ENCODE measurements around the gene HOXC6. TPM values are rescaled to one million over a fixed set of nuclear protein-coding genes. Genes with fewer than 3 reads are reported as not detected.
A peak's percentile ranks its signal among the peaks of the same experiment; 100 is the strongest.

Gene HOXC6
- total RNA-seq, 1 experiment from 2014 or later, result 6.2 TPM

DNA sequence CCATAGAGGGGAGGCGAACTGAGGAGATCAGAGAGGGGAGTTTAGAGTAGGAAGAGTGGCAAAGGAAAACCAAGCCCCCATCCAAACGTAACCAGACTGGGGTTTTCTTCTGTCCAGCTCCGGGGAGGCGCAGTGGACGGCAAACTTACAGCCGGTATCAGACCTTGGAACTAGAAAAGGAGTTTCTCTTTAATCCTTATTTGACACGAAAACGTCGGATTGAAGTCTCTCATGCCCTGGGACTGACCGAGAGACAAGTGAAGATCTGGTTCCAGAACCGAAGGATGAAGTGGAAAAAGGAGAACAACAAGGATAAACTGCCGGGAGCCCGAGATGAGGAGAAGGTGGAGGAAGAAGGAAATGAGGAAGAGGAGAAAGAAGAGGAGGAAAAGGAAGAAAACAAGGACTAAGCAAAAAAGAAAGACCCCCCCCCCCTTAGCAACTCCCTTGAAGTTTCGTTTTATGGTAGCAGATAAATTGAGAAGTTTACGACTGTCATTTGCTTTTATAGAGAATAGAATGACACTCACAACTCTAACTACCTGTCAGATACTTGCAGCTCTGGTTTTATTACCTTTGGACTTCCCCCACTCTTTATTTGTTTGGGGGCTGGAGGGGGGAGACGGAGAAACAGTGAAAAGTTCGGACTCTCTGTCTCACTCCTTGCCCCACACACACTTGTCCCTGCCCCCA lies 17.1 kb upstream of the HOXC6 start:
- no peaks in the 10 kb centered on the region for H3K27me3 ChIP-seq (replicated peaks)
- no peaks in the 10 kb centered on the region for H3K36me3 ChIP-seq
- no peaks in the 10 kb centered on the region for H3K9me3 ChIP-seq (replicated peaks)
- peak in 1 of 2 experiments; percentile 38 for DNase-seq (ENCODE audit: low read depth in 1 of 2, low spot score in 2 of 2)
- H3K27ac ChIP-seq, result peak overlapping the region; percentile 54
- peak overlapping the region; percentile 37 for H3K4me3 ChIP-seq
- H3K4me1 ChIP-seq (replicated peaks), result peaks cover 66% of the 10 kb centered on the region

DNA sequence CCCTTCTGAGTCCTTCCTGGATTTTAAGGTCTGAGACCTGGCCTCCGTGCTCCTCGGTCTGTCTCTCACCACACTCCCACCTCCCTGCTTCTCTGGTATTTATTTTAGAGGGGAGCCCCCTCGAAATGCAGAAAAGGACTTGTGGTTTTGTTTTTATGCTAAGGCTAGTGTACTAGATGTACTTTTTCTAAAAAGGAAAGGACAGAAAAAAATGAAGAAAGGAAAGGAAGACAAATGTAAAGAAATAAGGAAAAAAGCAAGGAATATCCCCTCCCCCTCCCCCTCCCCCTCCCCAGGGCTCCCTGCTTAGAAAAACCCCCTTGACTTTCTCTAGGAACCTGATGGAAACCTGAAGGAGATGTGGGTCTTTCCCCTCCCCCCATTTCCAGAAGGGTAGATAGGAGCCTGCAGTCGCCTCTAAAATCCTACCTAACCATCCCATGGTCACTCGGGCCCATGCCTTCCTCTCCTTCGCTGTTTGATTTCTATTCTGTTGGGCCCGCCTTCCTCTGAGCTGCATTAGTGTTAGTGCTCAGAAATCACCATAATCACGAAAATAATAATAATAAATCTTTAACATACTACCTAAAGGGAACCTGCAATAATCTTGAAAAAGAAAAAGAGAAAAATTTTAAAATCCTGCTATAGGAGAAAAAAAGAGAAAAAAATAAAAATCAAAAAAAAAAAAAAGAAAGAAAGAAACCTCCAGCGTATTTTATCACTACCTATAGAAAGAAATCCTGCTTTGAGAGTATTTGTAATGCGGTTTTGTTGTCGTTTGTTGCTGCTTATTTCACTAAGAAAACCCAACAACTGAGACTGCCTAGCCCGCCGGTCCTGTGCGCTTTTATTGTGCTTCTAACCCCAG lies 16.3 kb upstream of the HOXC6 start:
- Histone ChIP-seq H3K27me3 (replicated peaks) (no peaks in the 10 kb centered on the region), H3K27ac (peak overlapping the region; percentile 84), H3K36me3 (no peaks in the 10 kb centered on the region), H3K4me3 (peak overlapping the region; percentile 37), H3K9me3 (replicated peaks) (no peaks in the 10 kb centered on the region), H3K4me1 (replicated peaks) (peaks cover 68% of the 10 kb centered on the region)
- peak in 1 of 2 experiments; percentile 47 for DNase-seq (ENCODE audit: low read depth in 1 of 2, low spot score in 2 of 2)

- H3K9me3 ChIP-seq (replicated peaks), result no peaks in the 10 kb centered on the region
- peak in 1 of 2 experiments; percentile 50 for DNase-seq (ENCODE audit: low read depth in 1 of 2, low spot score in 2 of 2)
- peaks cover 61% of the 10 kb centered on the region for H3K4me1 ChIP-seq (replicated peaks)
- H3K27ac ChIP-seq, result peak overlapping the region; percentile 84
- H3K27me3 ChIP-seq (replicated peaks), result no peaks in the 10 kb centered on the region
- H3K36me3 ChIP-seq, result no peaks in the 10 kb centered on the region
- no peak overlapping the region for H3K4me3 ChIP-seq
Observed at GRCh38 chr12:54012631-54013409, 15.4 kb upstream of the HOXC6 start.

GRCh38 chr12:54014377-54015017 lies 13.7 kb upstream of the HOXC6 start:
- no peak for DNase-seq (ENCODE audit: low read depth in 1 of 2, low spot score in 2 of 2)
- peaks cover 3% of the 10 kb centered on the region; the same call in 1 of the 2 replicates for H3K36me3 ChIP-seq
- H3K27me3 ChIP-seq (replicated peaks), result no peaks in the 10 kb centered on the region
- peak overlapping the region; percentile 20 for H3K4me3 ChIP-seq
- H3K27ac ChIP-seq, result peak overlapping the region; percentile 84
- H3K4me1 ChIP-seq (replicated peaks), result peaks cover 60% of the 10 kb centered on the region
- H3K9me3 ChIP-seq (replicated peaks), result no peaks in the 10 kb centered on the region

GRCh38 chr12:54015018-54015931 lies 13.0 kb upstream of the HOXC6 start:
- no peaks in the 10 kb centered on the region for H3K9me3 ChIP-seq (replicated peaks)
- no peak overlapping the region for H3K4me3 ChIP-seq
- peaks cover 3% of the 10 kb centered on the region for H3K36me3 ChIP-seq
- peaks cover 56% of the 10 kb centered on the region for H3K4me1 ChIP-seq (replicated peaks)
- no peak overlapping the region for H3K27ac ChIP-seq
- H3K27me3 ChIP-seq (replicated peaks), result no peaks in the 10 kb centered on the region
- no peak for DNase-seq (ENCODE audit: low read depth in 1 of 2, low spot score in 2 of 2)

DNA sequence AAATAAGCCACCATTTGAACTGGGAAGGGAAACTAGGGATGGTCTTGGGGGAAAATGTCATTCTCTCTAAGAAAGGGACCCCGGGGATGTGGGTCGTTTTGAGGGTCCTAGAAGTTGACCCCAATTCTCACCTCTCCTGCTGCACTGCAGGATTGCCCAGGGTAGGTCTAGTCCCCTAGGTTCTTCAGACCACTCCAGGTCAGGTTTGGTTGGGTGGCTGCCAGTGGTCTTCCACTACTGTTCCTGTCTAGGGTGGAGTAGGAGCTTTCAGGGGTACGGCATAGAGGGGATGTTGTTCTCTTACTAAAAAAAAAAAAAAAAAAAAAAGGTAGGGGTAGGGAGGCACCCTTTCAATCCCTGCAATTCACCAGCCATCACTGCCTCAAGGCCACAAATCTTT lies 12.2 kb upstream of the HOXC6 start:
- peaks cover 56% of the 10 kb centered on the region for H3K4me1 ChIP-seq (replicated peaks)
- H3K9me3 ChIP-seq (replicated peaks), result no peaks in the 10 kb centered on the region
- peaks cover 3% of the 10 kb centered on the region for H3K36me3 ChIP-seq
- no peaks in the 10 kb centered on the region for H3K27me3 ChIP-seq (replicated peaks)
- peak overlapping the region; percentile 56 for H3K4me3 ChIP-seq
- H3K27ac ChIP-seq, result peak overlapping the region; percentile 68
- DNase-seq (ENCODE audit: low read depth in 1 of 2, low spot score in 2 of 2), result no peak

- H3K4me1 ChIP-seq (replicated peaks), result peaks cover 56% of the 10 kb centered on the region
- no peaks in the 10 kb centered on the region for H3K9me3 ChIP-seq (replicated peaks)
- peak overlapping the region; percentile 56 for H3K4me3 ChIP-seq
- peak overlapping the region; percentile 93 for H3K27ac ChIP-seq
- peaks cover 3% of the 10 kb centered on the region for H3K36me3 ChIP-seq
- H3K27me3 ChIP-seq (replicated peaks), result no peaks in the 10 kb centered on the region
- peak; percentile 63 to 74 for DNase-seq (ENCODE audit: low read depth in 1 of 2, low spot score in 2 of 2)
Observed at GRCh38 chr12:54016478-54016964, 11.7 kb upstream of the HOXC6 start.

GRCh38 chr12:54017027-54017788 lies 11.0 kb upstream of the HOXC6 start:
- Histone ChIP-seq H3K36me3 (peaks cover 3% of the 10 kb centered on the region), H3K9me3 (replicated peaks) (no peaks in the 10 kb centered on the region), H3K27me3 (replicated peaks) (no peaks in the 10 kb centered on the region), H3K4me1 (replicated peaks) (peaks cover 58% of the 10 kb centered on the region), H3K4me3 (peak overlapping the region; percentile 56), H3K27ac (peak overlapping the region; percentile 93)
- DNase-seq (ENCODE audit: low read depth in 1 of 2, low spot score in 2 of 2), result peak in 1 of 2 experiments; percentile 53

GRCh38 chr12:54017878-54018467 lies 10.3 kb upstream of the HOXC6 start:
- Histone ChIP-seq H3K4me1 (replicated peaks) (peaks cover 55% of the 10 kb centered on the region), H3K36me3 (peaks cover 3% of the 10 kb centered on the region), H3K4me3 (peak overlapping the region; percentile 56), H3K27me3 (replicated peaks) (no peaks in the 10 kb centered on the region), H3K9me3 (replicated peaks) (no peaks in the 10 kb centered on the region), H3K27ac (peak overlapping the region; percentile 93)
- DNase-seq (ENCODE audit: low read depth in 1 of 2, low spot score in 2 of 2), result peak; percentile 93 to 96

GRCh38 chr12:54018468-54018984 lies 9.7 kb upstream of the HOXC6 start:
- DNase-seq (ENCODE audit: low read depth in 1 of 2, low spot score in 2 of 2), result peak; percentile 79 to 81
- Histone ChIP-seq H3K4me1 (replicated peaks) (peaks cover 55% of the 10 kb centered on the region), H3K4me3 (peak overlapping the region; percentile 56), H3K27me3 (replicated peaks) (no peaks in the 10 kb centered on the region), H3K36me3 (peaks cover 3% of the 10 kb centered on the region), H3K27ac (peak overlapping the region; percentile 93), H3K9me3 (replicated peaks) (no peaks in the 10 kb centered on the region)

DNA sequence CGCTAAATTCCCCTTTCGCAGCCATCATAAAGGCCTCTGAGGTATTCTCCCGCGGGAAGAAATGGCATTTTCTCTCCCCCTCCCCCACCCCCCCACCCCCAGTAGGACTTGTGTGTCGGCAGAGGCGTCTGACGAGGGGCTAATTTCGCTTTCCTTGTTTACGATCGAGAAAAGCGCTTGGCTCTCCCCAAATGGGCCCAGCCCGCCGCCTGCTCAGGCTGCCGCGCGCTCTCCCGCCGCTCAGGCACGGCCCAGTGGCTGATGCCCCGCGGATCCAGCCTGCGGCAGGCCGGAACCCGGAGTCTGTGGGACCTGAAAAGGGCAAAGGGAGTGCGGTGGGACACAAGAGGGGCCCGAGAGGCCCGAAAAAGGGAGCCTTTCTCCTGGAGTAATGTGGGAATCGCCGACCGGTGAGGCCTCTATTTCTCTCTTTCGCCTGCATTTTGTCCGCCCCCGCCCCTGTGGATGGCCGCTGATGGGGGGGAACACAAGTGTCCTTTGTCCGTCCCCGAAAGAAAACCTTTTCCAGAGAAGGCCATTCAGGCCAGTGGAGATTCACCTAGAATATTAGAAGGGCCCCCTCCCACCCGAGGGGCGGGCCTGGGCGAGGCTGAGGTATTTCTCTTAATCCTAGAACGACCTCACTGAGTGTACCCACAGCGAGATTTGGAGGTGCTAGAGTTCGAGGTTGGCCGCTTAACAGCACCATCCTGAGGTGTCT lies 9.0 kb upstream of the HOXC6 start:
- no peaks in the 10 kb centered on the region for H3K9me3 ChIP-seq (replicated peaks)
- H3K36me3 ChIP-seq, result peaks cover 3% of the 10 kb centered on the region
- H3K27ac ChIP-seq, result peak overlapping the region; percentile 93
- peak in 1 of 2 experiments; percentile 55 for DNase-seq (ENCODE audit: low read depth in 1 of 2, low spot score in 2 of 2)
- no peaks in the 10 kb centered on the region for H3K27me3 ChIP-seq (replicated peaks)
- H3K4me1 ChIP-seq (replicated peaks), result peaks cover 56% of the 10 kb centered on the region
- H3K4me3 ChIP-seq, result peak overlapping the region; percentile 56

Data from SJSA1 (cell line).